PC-3 (cell line): Measurements from ENCODE around the gene PSD. TPM values are rescaled to one million over a fixed set of nuclear protein-coding genes. Genes with fewer than 3 reads are reported as not detected.

Source experiments
- ATAC-seq: fragments of 200-7000 bp; cut with Tn5 transposase; 2 replicates; pipeline ENCODE4 v1.9.1; 2020; ENCODE audit warnings: mild to moderate bottlenecking, moderate library complexity
- BruUV-seq: library from RNA; stranded (reverse); fragments of 400-500 nt; replicated peaks from 2 replicates; lab custom pipeline; 2021; lab: Mats Ljungman, UMichigan
- CTCF ChIA-PET: fragments of 300-600 bp; sonication (Branson Sonifier 250); formaldehyde crosslinking; loops from one replicate; lab custom pipeline; 2022; ENCODE audit warnings: antibody characterized with exemption; lab: Charles Lee
- POLR2A ChIA-PET: fragments of 300-600 bp; sonication (Branson Sonifier 250); formaldehyde crosslinking; loops from one replicate; lab custom pipeline; 2022; ENCODE audit warnings: antibody characterized with exemption; ENCODE audit not compliant: unreplicated experiment; lab: Charles Lee
- DNase-seq: peaks from one replicate; pipeline ENCODE4 v3.0.0-alpha.2; 2015
- H2AFZ ChIP-seq: fragments of 300-600 bp; sonication (generic); 2 replicates; pipeline ENCODE4 v1.6.0; 2016; ENCODE audit warnings: antibody characterized with exemption, low read length
- H3F3A ChIP-seq: fragments of 300-600 bp; sonication (generic); one replicate; pipeline ENCODE4 v1.6.0; 2017; ENCODE audit warnings: antibody characterized with exemption, low read length, control low read depth, mild to moderate bottlenecking; ENCODE audit not compliant: unreplicated experiment
- H3K27ac ChIP-seq: fragments of 300-600 bp; sonication (generic); 2 replicates; pipeline ENCODE4 v1.5.1; 2016; ENCODE audit warnings: mild to moderate bottlenecking, low read length
- H3K27me3 ChIP-seq: fragments of 300-600 bp; sonication (generic); 2 replicates; pipeline ENCODE4 v1.6.1; 2016; ENCODE audit warnings: low read length, mixed read lengths
- H3K36me3 ChIP-seq: fragments of 300-600 bp; sonication (generic); 2 replicates; pipeline ENCODE4 v1.6.1; 2016; ENCODE audit warnings: low read depth, mixed run types, low read length, mixed read lengths
- H3K4me1 ChIP-seq: fragments of 300-600 bp; sonication (generic); 2 replicates; pipeline ENCODE4 v1.5.1; 2016; ENCODE audit warnings: low read length; ENCODE audit not compliant: insufficient read depth
- H3K4me2 ChIP-seq: fragments of 300-600 bp; sonication (generic); 2 replicates; pipeline ENCODE4 v1.6.0; 2016; ENCODE audit warnings: low read length
- H3K4me3 ChIP-seq: fragments of 300-600 bp; sonication (generic); 2 replicates; pipeline ENCODE4 v1.5.1; 2016; ENCODE audit warnings: mild to moderate bottlenecking, low read length, mixed read lengths
- H3K79me2 ChIP-seq: fragments of 300-600 bp; sonication (generic); 2 replicates; pipeline ENCODE4 v1.6.1; 2017; ENCODE audit warnings: low read length, mixed read lengths
- H3K9ac ChIP-seq: fragments of 300-600 bp; sonication (generic); 2 replicates; pipeline ENCODE4 v1.6.0; 2016; ENCODE audit warnings: mild to moderate bottlenecking, low read length
- H3K9me2 ChIP-seq: fragments of 300-600 bp; sonication (generic); replicated peaks from 2 replicates; pipeline ENCODE4 v1.6.1; 2016; ENCODE audit warnings: mixed run types, low read length, mixed read lengths
- H3K9me3 ChIP-seq: fragments of 300-600 bp; sonication (generic); 2 replicates; pipeline ENCODE4 v1.6.1; 2016; ENCODE audit warnings: low read length, mixed read lengths
- H4K20me1 ChIP-seq: fragments of 300-600 bp; sonication (generic); 2 replicates; pipeline ENCODE4 v1.6.1; 2016; ENCODE audit warnings: low read length, mixed read lengths
- EZH2 ChIP-seq: fragments of 300-600 bp; sonication (generic); IDR thresholded peaks from one replicate; pipeline ENCODE4 v1.6.1; 2017; ENCODE audit warnings: antibody characterized with exemption, mild to moderate bottlenecking, low read length; ENCODE audit not compliant: unreplicated experiment
- EZH2phosphoT487 ChIP-seq: fragments of 300-600 bp; sonication (generic); IDR thresholded peaks from 2 replicates; pipeline ENCODE4 v1.6.1; 2018; ENCODE audit warnings: mild to moderate bottlenecking, antibody characterized with exemption, low read length, borderline replicate concordance
- intact Hi-C: fragments of 100-400 bp; cut with micrococcal nuclease; formaldehyde crosslinking; loops from 2 replicates; pipeline ENCODE4 v1.9.0; 2023
- total RNA-seq: library from RNA; depleted of rRNA; stranded (reverse); fragments of >200 nt; gene quantifications from 2 replicates; pipeline ENCODE4 v1.2.3, GENCODE V29; 2014
- TF ChIP-seq, protein P1 (sequence below): fragments of 300-600 bp; sonication (generic); conservative IDR thresholded peaks from 2 replicates; pipeline ENCODE4 v1.5.1; 2017; ENCODE audit warnings: antibody characterized with exemption, low read depth, mild to moderate bottlenecking, low read length

PSD gene
- total RNA-seq, 1 experiment from 2014 or later: 0.22 TPM

- CTCF ChIA-PET: no interaction called here
- ATAC-seq: no peak
- peaks cover 48% of the 10 kb centered on the region for H3K36me3 ChIP-seq
Measured at GRCh38 chr10:102367441-102367840, 51.1 kb downstream of the PSD start.

DNA sequence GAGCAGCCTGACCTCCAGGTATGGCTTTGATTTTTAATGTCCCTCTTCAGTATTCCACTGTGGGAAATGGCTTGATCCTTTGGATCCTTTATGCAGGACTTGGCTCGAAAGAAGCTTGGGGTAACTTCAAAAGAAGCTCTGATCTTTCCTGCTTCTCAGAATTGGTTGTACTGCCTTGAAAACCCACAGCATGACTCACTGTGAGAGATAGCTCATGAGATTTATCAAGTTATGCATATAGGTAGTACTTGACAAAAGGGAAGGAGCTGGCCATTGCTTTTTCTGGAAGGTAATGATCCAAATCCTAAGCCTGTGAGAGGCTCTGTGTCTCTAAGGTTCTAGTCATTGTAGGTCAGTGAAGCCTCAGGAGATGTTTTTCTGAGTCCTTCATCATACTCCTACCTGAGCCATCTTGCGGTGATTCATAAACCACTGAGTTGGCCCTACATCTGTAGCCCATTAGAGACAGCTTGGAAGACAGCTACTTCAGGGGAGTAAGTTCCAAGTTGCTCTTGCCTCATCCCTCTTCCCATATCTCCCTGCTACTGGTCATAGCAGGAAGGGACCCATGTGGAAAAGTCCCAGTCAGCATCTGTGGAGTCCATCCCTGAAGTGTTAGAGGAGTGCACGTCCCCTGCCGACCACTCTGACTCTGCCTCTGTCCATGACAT, 59.7 kb downstream of the PSD start:
- no TSS peak for BruUV-seq
- H3K27ac ChIP-seq: no peak overlapping the region
- no peaks in the 10 kb centered on the region for H3K4me1 ChIP-seq
- DNase-seq (no peak), ATAC-seq (no peak)
- no peaks in the 10 kb centered on the region for H3F3A ChIP-seq
- no peaks in the 10 kb centered on the region for H3K79me2 ChIP-seq
- no peaks in the 10 kb centered on the region for H3K27me3 ChIP-seq
- no peaks in the 10 kb centered on the region for H4K20me1 ChIP-seq
- no peak overlapping the region for H2AFZ ChIP-seq
- no peaks in the 10 kb centered on the region for H3K9me2 ChIP-seq
- H3K36me3 ChIP-seq: peaks cover 21% of the 10 kb centered on the region; the same call in 1 of the 2 replicates
- H3K9me3 ChIP-seq: no peaks in the 10 kb centered on the region
- ChIA-PET POLR2A (no interaction called here), CTCF (no interaction called here)
- TF ChIP-seq EZH2phosphoT487 (no peak), EZH2 (no peak)
- TF ChIP-seq, protein P1, sequence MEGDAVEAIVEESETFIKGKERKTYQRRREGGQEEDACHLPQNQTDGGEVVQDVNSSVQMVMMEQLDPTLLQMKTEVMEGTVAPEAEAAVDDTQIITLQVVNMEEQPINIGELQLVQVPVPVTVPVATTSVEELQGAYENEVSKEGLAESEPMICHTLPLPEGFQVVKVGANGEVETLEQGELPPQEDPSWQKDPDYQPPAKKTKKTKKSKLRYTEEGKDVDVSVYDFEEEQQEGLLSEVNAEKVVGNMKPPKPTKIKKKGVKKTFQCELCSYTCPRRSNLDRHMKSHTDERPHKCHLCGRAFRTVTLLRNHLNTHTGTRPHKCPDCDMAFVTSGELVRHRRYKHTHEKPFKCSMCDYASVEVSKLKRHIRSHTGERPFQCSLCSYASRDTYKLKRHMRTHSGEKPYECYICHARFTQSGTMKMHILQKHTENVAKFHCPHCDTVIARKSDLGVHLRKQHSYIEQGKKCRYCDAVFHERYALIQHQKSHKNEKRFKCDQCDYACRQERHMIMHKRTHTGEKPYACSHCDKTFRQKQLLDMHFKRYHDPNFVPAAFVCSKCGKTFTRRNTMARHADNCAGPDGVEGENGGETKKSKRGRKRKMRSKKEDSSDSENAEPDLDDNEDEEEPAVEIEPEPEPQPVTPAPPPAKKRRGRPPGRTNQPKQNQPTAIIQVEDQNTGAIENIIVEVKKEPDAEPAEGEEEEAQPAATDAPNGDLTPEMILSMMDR: no peak
- intact Hi-C loops: no loop called here
- H3K4me2 ChIP-seq: no peak overlapping the region
- no peak overlapping the region for H3K4me3 ChIP-seq
- H3K9ac ChIP-seq: no peak overlapping the region

More at GRCh38 chr10:102367441-102367840, 51.1 kb downstream of the PSD start:
- Histone ChIP-seq H3K4me1 (no peaks in the 10 kb centered on the region), H3K9me2 (no peaks in the 10 kb centered on the region), H3K9me3 (peaks cover 8% of the 10 kb centered on the region; the same call in 1 of the 2 replicates), H3K27me3 (no peaks in the 10 kb centered on the region), H3K79me2 (no peaks in the 10 kb centered on the region), H3K9ac (no peak overlapping the region), H4K20me1 (no peaks in the 10 kb centered on the region), H3K4me2 (no peak overlapping the region), H3K4me3 (no peak overlapping the region), H2AFZ (no peak overlapping the region), H3F3A (no peaks in the 10 kb centered on the region), H3K27ac (no peak overlapping the region)
- no peak for DNase-seq
- POLR2A ChIA-PET: no interaction called here
- TF ChIP-seq, protein P1: no peak
- TF ChIP-seq EZH2phosphoT487 (no peak), EZH2 (no peak)
- BruUV-seq: no TSS peak
- intact Hi-C loops: no loop called here

GRCh38 chr10:102354451-102354850, 64.1 kb downstream of the PSD start:
- ChIA-PET CTCF (no interaction called here), POLR2A (no interaction called here)
- Histone ChIP-seq H3K4me3 (no peak overlapping the region), H3K27me3 (no peaks in the 10 kb centered on the region), H3K4me2 (no peak overlapping the region), H3F3A (no peaks in the 10 kb centered on the region), H3K27ac (no peak overlapping the region), H4K20me1 (no peaks in the 10 kb centered on the region), H3K9ac (no peak overlapping the region), H3K36me3 (peaks cover 31% of the 10 kb centered on the region), H3K4me1 (no peaks in the 10 kb centered on the region), H3K9me2 (no peaks in the 10 kb centered on the region), H3K79me2 (no peaks in the 10 kb centered on the region), H3K9me3 (no peaks in the 10 kb centered on the region), H2AFZ (no peak overlapping the region)
- intact Hi-C loops: no loop called here
- no peak for DNase-seq
- TF ChIP-seq EZH2 (no peak), EZH2phosphoT487 (no peak)
- TF ChIP-seq, protein P1: no peak
- BruUV-seq: no TSS peak
- ATAC-seq: no peak
